ENCODE results near the gene ISL2. TPM values are rescaled to one million over a fixed set of nuclear protein-coding genes. Genes with fewer than 3 reads are reported as not detected.
A peak's percentile ranks its signal among the peaks of the same experiment; 100 is the strongest.
"Not testable (repeated sequence)": the region's sequence is repeated elsewhere in the genome, so short reads cannot be mapped to it uniquely, and the experiment has no call there.

ISL2 gene
- 1.3 TPM for polyA plus RNA-seq (2013, experiment 1 of 2)
- 0.86 TPM for polyA plus RNA-seq (2013, experiment 2 of 2)

DNA sequence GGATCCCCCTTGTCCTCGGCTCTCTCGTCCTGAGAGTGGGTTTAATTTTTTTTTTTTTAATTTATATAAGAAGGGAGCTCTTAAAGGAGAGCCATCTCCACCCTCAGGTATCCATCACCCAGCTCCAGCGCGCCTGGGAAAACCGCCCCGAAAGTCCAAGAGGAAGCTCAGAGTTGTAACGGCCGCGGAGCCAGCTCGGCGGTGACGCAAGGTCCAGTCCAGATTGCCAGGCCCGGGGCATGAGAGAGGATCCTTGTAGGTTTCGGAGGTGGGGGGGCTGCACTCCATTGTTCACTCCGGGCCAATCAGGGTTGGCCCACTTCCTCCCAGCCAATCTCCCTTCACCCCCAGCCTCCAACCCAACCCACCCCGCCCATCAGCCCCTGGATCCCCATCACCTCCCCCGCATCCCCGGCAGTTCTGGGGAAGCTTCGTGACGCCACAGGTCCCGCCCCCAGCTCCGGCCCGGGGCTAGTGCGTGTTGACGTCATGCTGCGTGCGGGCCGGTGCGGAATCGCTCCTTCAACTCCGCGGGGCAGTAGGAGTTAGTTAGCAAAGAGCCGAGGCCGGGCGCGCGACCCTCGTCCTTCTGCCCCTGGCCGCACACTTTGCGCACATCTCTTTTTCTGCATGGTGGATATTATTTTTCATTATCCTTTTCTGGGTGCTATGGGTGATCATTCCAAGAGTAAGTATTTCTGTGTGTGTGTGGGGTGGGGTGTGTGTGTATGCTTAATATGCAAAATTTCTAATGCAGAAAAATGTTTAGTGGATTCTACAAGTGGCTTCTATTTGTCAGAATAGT, at the start of gene ISL2:
Gene ISL2, plus strand, starts transcription at position 520 of the 805 bp plus-strand sequence. Its CDS starts 111 bp downstream, at position 631.
- 1 to 2% methylated on average over 22 to 31 of the region's 40 CpGs for WGBS, 2 experiments (ENCODE audit: insufficient coverage in 2 of 2)
- peaks cover 15% of the 10 kb centered on the region for H3K4me1 ChIP-seq (ENCODE audit: control insufficient read depth, insufficient read depth, low read length, poor library complexity, severe bottlenecking)
- H3K4me3 ChIP-seq (ENCODE audit: extremely low read depth, insufficient read depth, low read length, poor library complexity, severe bottlenecking), result peak within 1 kb of the TSS; percentile 48
- no peaks in the 10 kb centered on the region for H3K36me3 ChIP-seq (ENCODE audit: control insufficient read depth, insufficient read depth, low read length)
- peak within 1 kb of the TSS; percentile 64 for H3K27ac ChIP-seq (ENCODE audit: low read depth, low read length, severe bottlenecking)
- no peaks in the 10 kb centered on the region for H3K9me3 ChIP-seq (ENCODE audit: control insufficient read depth, low read length)

DNA sequence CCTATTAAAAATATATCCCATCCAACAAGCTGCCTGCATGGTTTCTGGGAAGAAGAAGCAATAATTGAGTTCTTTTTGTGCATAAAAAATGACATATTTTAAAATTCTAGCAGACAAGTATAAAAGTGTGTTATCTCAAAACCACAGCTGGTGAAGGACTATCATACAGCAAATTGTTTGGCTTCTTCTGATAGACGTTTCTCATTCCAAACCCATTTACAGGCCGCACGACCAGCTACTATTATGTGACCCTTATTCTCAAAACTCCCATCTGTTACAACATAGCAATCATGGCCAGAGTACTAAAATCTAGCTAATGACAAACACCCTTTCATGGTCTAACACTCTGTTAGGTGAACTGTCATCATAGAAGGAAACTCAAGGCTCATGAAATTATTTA, 47.0 kb upstream of the ISL2 start:
- no peaks in the 10 kb centered on the region for H3K4me1 ChIP-seq (ENCODE audit: control insufficient read depth, insufficient read depth, low read length, poor library complexity, severe bottlenecking)
- H3K36me3 ChIP-seq (ENCODE audit: control insufficient read depth, insufficient read depth, low read length), result peaks cover 38% of the 10 kb centered on the region
- no peaks in the 10 kb centered on the region for H3K9me3 ChIP-seq (ENCODE audit: control insufficient read depth, low read length)
- no peak overlapping the region for H3K4me3 ChIP-seq (ENCODE audit: extremely low read depth, insufficient read depth, low read length, poor library complexity, severe bottlenecking)
- WGBS, 2 experiments (ENCODE audit: insufficient coverage in 2 of 2), result 91 to 100% methylated on average over 3 of the region's 3 CpGs
- H3K27ac ChIP-seq (ENCODE audit: low read depth, low read length, severe bottlenecking), result no peak overlapping the region

DNA sequence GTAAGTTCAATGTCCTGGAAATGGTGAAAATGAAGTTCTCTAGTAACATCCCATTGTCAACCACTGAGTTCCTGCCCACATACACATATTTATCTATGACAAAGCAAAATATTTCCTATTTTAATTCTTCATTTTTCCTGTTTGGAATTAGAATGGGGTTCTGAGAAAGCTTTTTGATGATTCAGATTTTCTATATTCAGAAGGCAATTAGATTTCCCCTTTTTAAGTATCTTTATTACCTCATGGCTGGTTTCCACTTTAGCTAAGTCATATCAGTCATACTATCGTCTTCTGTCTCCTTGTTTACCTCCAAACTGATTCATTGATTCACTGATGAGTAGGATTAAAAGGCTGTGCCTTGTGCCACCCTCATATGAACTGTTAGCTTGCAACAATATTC, 43.2 kb upstream of the ISL2 start:
- no CpG with 5 or more reads among the region's 1 CpG for WGBS, 2 experiments (ENCODE audit: insufficient coverage in 2 of 2)
- Histone ChIP-seq H3K4me1 (ENCODE audit: control insufficient read depth, insufficient read depth, low read length, poor library complexity, severe bottlenecking) (no peaks in the 10 kb centered on the region), H3K36me3 (ENCODE audit: control insufficient read depth, insufficient read depth, low read length) (peaks cover 10% of the 10 kb centered on the region), H3K4me3 (ENCODE audit: extremely low read depth, insufficient read depth, low read length, poor library complexity, severe bottlenecking) (no peak overlapping the region), H3K9me3 (ENCODE audit: control insufficient read depth, low read length) (no peaks in the 10 kb centered on the region), H3K27ac (ENCODE audit: low read depth, low read length, severe bottlenecking) (no peak overlapping the region)

DNA sequence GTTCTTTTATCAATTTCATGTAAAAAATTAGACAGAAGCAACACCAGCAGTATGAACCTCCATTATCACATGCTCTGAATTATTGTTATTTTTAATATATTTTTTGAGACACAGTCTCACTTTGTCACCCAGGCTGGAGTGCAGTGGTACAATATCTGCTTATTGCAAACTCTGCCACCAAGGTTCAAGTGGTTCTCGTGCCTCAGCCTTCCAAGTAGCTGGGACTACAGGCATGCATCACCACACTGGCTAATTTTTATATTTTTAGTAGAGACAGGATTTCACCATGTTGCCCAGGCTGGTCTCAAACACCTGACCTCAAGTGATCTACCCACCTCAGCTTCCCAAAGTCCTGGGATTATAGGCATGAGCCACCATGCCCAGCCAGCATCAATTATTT, 42.1 kb upstream of the ISL2 start:
- H3K4me3 ChIP-seq (ENCODE audit: extremely low read depth, insufficient read depth, low read length, poor library complexity, severe bottlenecking); H3K9me3 ChIP-seq (ENCODE audit: control insufficient read depth, low read length); H3K4me1 ChIP-seq (ENCODE audit: control insufficient read depth, insufficient read depth, low read length, poor library complexity, severe bottlenecking); H3K27ac ChIP-seq (ENCODE audit: low read depth, low read length, severe bottlenecking): not testable (repeated sequence)
- WGBS, 2 experiments (ENCODE audit: insufficient coverage in 2 of 2), result 67 to 92% methylated on average over 1 of the region's 1 CpG
- peaks cover 10% of the 10 kb centered on the region for H3K36me3 ChIP-seq (ENCODE audit: control insufficient read depth, insufficient read depth, low read length)

DNA sequence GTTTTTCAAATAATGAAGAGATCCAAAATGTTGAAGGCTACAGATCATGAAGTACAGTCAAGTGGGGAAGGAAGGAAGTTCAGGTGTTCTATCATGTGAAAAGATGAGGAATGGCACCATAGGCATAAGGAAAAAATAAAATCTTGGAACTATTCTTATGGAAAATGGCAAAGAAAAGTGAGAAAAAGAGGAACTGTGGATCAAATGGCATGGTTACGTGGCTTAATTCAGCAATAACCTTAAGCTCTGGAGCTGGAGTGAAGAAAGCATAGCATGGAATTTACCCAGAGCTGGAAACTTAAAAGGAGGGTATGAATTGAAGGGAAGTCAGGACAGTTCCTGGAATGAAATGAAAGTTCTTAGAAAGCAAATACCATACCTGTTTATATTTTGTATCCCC, 39.7 kb upstream of the ISL2 start:
- Histone ChIP-seq H3K9me3 (ENCODE audit: control insufficient read depth, low read length) (no peaks in the 10 kb centered on the region), H3K27ac (ENCODE audit: low read depth, low read length, severe bottlenecking) (no peak overlapping the region), H3K4me3 (ENCODE audit: extremely low read depth, insufficient read depth, low read length, poor library complexity, severe bottlenecking) (no peak overlapping the region), H3K36me3 (ENCODE audit: control insufficient read depth, insufficient read depth, low read length) (no peaks in the 10 kb centered on the region), H3K4me1 (ENCODE audit: control insufficient read depth, insufficient read depth, low read length, poor library complexity, severe bottlenecking) (no peaks in the 10 kb centered on the region)
- WGBS, 2 experiments (ENCODE audit: insufficient coverage in 2 of 2), result 89 to 100% methylated on average over 1 of the region's 1 CpG

DNA sequence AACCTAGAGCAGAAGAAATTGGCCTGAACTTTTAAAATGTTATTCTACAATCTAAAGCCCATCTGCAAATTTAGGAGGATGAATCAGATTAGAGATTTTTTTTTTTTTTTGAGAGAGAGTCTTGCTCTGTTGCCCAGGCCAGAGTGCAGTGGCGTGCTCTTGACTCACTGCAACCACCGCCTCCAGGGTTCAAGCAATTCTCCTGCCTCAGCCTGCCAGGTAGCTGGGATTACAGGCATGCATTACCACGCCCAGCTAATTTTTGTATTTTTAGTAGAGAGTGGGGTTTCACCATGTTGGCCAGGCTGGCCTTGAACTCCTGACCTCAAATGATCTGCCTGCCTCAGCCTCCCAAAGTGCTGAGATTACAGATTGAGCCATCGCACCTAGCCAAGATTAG, 38.6 kb upstream of the ISL2 start:
- not testable (repeated sequence) for H3K4me3 ChIP-seq (ENCODE audit: extremely low read depth, insufficient read depth, low read length, poor library complexity, severe bottlenecking); H3K36me3 ChIP-seq (ENCODE audit: control insufficient read depth, insufficient read depth, low read length); H3K27ac ChIP-seq (ENCODE audit: low read depth, low read length, severe bottlenecking); H3K9me3 ChIP-seq (ENCODE audit: control insufficient read depth, low read length); H3K4me1 ChIP-seq (ENCODE audit: control insufficient read depth, insufficient read depth, low read length, poor library complexity, severe bottlenecking)
- WGBS, 2 experiments (ENCODE audit: insufficient coverage in 2 of 2), result 90 to 96% methylated on average over 3 to 4 of the region's 4 CpGs

DNA sequence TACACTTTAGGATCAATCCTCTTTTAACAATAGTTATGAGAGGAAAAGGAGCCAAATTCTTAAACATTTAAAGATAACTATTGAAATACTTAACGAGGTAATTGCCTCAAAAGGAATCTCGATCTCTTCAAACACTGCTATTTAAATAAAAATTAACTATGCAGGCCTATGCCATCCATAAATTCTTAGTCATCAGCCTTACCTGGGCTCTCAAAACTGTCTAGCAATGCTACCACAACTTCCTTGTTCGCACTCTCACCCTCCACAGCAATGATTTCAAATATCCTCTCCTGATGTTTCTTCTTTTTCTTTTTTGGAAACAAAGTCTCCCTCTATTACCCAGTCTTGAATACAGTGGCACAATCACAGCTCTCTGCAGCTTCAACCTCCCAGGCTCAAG, 37.6 kb upstream of the ISL2 start:
- Histone ChIP-seq H3K27ac (ENCODE audit: low read depth, low read length, severe bottlenecking) (no peak overlapping the region), H3K9me3 (ENCODE audit: control insufficient read depth, low read length) (no peaks in the 10 kb centered on the region), H3K36me3 (ENCODE audit: control insufficient read depth, insufficient read depth, low read length) (no peaks in the 10 kb centered on the region), H3K4me3 (ENCODE audit: extremely low read depth, insufficient read depth, low read length, poor library complexity, severe bottlenecking) (no peak overlapping the region), H3K4me1 (ENCODE audit: control insufficient read depth, insufficient read depth, low read length, poor library complexity, severe bottlenecking) (no peaks in the 10 kb centered on the region)
- WGBS, 2 experiments (ENCODE audit: insufficient coverage in 2 of 2), result 83 to 95% methylated on average over 2 to 3 of the region's 3 CpGs

DNA sequence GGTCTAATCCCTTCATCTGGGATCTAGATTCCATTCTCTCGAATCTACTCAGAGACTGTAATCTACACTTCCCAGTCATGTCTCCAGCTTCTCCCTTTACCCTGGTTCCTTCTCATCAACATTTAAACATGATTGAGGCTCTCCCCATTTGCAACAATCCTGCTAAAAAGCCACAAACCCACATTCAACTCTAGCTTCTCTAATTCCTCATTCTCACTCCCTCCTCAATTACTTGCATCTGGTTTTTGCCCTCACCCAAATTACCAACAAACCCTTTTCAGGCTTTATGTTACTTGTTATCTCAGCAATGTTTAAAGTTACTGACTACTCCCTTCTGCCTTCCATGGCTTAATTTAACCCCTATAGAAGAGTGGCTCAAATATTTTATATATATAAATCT, 36.8 kb upstream of the ISL2 start:
- H3K4me3 ChIP-seq (ENCODE audit: extremely low read depth, insufficient read depth, low read length, poor library complexity, severe bottlenecking), result no peak overlapping the region
- H3K36me3 ChIP-seq (ENCODE audit: control insufficient read depth, insufficient read depth, low read length), result no peaks in the 10 kb centered on the region
- no peak overlapping the region for H3K27ac ChIP-seq (ENCODE audit: low read depth, low read length, severe bottlenecking)
- H3K4me1 ChIP-seq (ENCODE audit: control insufficient read depth, insufficient read depth, low read length, poor library complexity, severe bottlenecking), result no peaks in the 10 kb centered on the region
- 100% methylated on average over 1 of the region's 1 CpG for WGBS, 2 experiments (ENCODE audit: insufficient coverage in 2 of 2)
- no peaks in the 10 kb centered on the region for H3K9me3 ChIP-seq (ENCODE audit: control insufficient read depth, low read length)

DNA sequence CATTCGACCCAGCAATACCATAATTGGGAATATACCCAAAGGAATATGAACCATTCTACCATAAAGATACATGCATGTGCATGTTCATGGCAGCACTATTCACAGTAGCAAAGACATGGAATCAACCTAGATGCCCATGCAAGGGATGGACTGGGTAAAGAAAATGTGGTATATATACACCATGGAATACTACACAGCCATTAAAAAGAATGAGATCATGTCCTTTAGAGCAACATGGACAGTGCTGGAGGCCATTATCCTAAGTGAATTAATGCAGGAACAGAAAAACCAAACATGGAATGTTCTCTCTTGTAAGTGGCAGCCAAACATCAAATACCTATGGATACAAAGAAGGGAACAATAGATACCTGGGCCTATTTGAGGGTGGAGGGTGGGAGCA, 32.7 kb upstream of the ISL2 start:
- Histone ChIP-seq H3K9me3 (ENCODE audit: control insufficient read depth, low read length) (no peaks in the 10 kb centered on the region), H3K4me1 (ENCODE audit: control insufficient read depth, insufficient read depth, low read length, poor library complexity, severe bottlenecking) (no peaks in the 10 kb centered on the region), H3K36me3 (ENCODE audit: control insufficient read depth, insufficient read depth, low read length) (no peaks in the 10 kb centered on the region), H3K27ac (ENCODE audit: low read depth, low read length, severe bottlenecking) (no peak overlapping the region), H3K4me3 (ENCODE audit: extremely low read depth, insufficient read depth, low read length, poor library complexity, severe bottlenecking) (no peak overlapping the region)
- 100% methylated on average over 1 of the region's 1 CpG; no CpG with 5 or more reads in 1 of the 2 experiments for WGBS, 2 experiments (ENCODE audit: insufficient coverage in 2 of 2)

DNA sequence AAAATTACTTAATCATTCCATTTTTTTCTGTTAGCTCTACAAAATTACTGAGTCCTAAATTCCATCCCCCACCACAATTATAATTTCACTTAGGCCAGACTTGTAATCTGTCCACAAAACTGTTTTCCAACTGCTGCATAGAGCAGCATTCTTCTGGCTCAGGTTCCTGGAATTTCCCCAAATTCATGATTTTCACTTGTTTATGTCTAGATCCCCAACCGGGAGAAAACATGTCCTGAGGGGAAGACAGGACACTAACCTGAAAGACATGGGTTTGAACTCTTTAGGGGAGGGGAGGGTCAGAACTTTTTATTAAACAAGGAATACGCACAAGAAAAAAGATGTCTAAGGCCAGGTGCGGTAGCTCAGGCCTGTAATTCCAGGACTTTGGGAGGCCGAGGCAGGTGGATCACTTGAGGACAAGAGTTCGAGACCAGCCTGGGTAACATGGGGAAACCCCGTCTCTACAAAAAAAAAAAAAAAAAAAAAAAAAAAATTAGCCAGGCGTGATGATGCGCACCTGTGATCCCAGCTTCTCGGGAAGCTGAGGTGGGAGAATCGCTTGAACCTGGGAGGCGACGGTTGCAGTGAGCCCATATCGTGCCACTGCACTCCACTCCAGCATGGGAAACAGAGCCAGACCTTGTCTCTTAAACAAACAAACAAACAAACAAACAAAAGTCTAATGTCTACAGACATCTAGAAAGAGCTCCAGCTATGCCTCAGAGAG, 26.8 kb upstream of the ISL2 start:
- no peaks in the 10 kb centered on the region for H3K36me3 ChIP-seq (ENCODE audit: control insufficient read depth, insufficient read depth, low read length)
- peaks cover 20% of the 10 kb centered on the region for H3K4me1 ChIP-seq (ENCODE audit: control insufficient read depth, insufficient read depth, low read length, poor library complexity, severe bottlenecking)
- WGBS, 2 experiments (ENCODE audit: insufficient coverage in 2 of 2), result 94 to 98% methylated on average over 7 to 9 of the region's 13 CpGs
- peak overlapping the region; percentile 84 for H3K4me3 ChIP-seq (ENCODE audit: extremely low read depth, insufficient read depth, low read length, poor library complexity, severe bottlenecking)
- no peak overlapping the region for H3K27ac ChIP-seq (ENCODE audit: low read depth, low read length, severe bottlenecking)
- no peaks in the 10 kb centered on the region for H3K9me3 ChIP-seq (ENCODE audit: control insufficient read depth, low read length)
